ENCODE measurements around the gene CLPTM1. TPM values are rescaled to one million over a fixed set of nuclear protein-coding genes. Genes with fewer than 3 reads are reported as not detected.
A peak's percentile ranks its signal among the peaks of the same experiment; 100 is the strongest.

The CLPTM1 gene
- total RNA-seq, 1 donor from 2014 or later: 93.2 TPM

- no peaks in the 10 kb centered on the region for H3K36me3 Mint-ChIP-seq (ENCODE audit: low read depth)
- DNase-seq (ENCODE audit: low read depth, low spot score): no peak
These were observed 31.2 kb downstream of the CLPTM1 start for GRCh38 chr19:44986389-44986788.

DNA sequence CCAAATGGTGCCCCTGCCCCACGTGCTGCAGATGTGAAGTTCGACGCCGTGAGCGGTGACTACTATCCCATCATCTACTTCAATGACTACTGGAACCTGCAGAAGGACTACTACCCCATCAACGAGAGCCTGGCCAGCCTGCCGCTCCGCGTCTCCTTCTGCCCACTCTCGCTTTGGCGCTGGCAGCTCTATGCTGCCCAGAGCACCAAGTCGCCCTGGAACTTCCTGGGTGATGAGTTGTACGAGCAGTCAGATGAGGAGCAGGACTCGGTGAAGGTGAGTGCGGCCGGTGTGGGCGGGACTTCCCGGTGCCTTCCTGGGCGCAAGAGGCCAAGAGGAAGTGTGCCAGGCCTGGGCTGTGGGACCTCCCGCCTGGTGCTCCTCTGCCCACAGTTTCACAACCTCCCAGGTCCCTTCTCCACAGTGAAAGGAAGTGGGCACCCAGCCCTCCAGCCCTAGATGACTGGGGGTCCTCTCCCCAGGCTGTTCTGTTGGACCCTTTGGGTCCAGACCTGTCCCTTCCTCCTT, 32.0 kb downstream of the CLPTM1 start:
- H3K27ac Mint-ChIP-seq (ENCODE audit: unreplicated experiment): no peak overlapping the region
- H3K9me3 Mint-ChIP-seq: no peaks in the 10 kb centered on the region
- no peak overlapping the region for H3K4me3 Mint-ChIP-seq
- no peaks in the 10 kb centered on the region for H3K36me3 Mint-ChIP-seq (ENCODE audit: low read depth)
- H3K27me3 Mint-ChIP-seq (ENCODE audit: low read depth): no peaks in the 10 kb centered on the region
- H3K4me1 Mint-ChIP-seq: no peaks in the 10 kb centered on the region
- no peak for DNase-seq (ENCODE audit: low read depth, low spot score)
- TF ChIP-seq, protein P1, sequence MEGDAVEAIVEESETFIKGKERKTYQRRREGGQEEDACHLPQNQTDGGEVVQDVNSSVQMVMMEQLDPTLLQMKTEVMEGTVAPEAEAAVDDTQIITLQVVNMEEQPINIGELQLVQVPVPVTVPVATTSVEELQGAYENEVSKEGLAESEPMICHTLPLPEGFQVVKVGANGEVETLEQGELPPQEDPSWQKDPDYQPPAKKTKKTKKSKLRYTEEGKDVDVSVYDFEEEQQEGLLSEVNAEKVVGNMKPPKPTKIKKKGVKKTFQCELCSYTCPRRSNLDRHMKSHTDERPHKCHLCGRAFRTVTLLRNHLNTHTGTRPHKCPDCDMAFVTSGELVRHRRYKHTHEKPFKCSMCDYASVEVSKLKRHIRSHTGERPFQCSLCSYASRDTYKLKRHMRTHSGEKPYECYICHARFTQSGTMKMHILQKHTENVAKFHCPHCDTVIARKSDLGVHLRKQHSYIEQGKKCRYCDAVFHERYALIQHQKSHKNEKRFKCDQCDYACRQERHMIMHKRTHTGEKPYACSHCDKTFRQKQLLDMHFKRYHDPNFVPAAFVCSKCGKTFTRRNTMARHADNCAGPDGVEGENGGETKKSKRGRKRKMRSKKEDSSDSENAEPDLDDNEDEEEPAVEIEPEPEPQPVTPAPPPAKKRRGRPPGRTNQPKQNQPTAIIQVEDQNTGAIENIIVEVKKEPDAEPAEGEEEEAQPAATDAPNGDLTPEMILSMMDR (conservative IDR thresholded peaks at IDR 0.05): no peak

More at GRCh38 chr19:44986389-44986788, 31.2 kb downstream of the CLPTM1 start:
- Mint-ChIP-seq H3K4me3 (no peak overlapping the region), H3K27ac (ENCODE audit: unreplicated experiment) (no peak overlapping the region), H3K9me3 (no peaks in the 10 kb centered on the region), H3K4me1 (no peaks in the 10 kb centered on the region), H3K27me3 (ENCODE audit: low read depth) (no peaks in the 10 kb centered on the region)
- TF ChIP-seq, protein P1 (conservative IDR thresholded peaks at IDR 0.05): no peak

DNA sequence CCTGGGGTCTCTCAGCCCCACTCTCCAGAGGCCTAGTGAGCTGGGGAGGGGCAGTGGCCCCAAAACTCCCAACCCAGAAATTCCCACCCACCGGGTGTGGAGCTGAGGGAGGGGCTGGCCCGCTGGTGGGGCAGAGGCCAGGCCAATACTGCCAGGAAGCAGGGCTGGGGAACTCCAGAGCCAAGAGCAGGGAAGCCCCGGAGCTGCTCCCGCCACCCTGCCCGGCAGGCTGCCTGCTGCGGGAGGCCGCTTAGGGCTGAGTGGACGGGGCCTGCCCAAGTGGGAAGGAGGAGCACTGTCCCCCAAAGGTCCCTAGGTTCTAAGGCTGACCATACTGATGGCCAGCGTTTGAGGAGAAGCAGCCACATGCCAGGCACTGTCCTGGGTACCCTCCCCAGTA, 33.1 kb downstream of the CLPTM1 start:
- Mint-ChIP-seq H3K36me3 (ENCODE audit: low read depth) (no peaks in the 10 kb centered on the region), H3K27ac (ENCODE audit: unreplicated experiment) (no peak overlapping the region), H3K27me3 (ENCODE audit: low read depth) (no peaks in the 10 kb centered on the region), H3K4me1 (no peaks in the 10 kb centered on the region), H3K9me3 (no peaks in the 10 kb centered on the region), H3K4me3 (no peak overlapping the region)
- TF ChIP-seq, protein P1 (conservative IDR thresholded peaks at IDR 0.05): no peak
- DNase-seq (ENCODE audit: low read depth, low spot score): no peak

GRCh38 chr19:44988896-44989556, 33.8 kb downstream of the CLPTM1 start:
- no peaks in the 10 kb centered on the region for H3K36me3 Mint-ChIP-seq (ENCODE audit: low read depth)
- H3K4me1 Mint-ChIP-seq: no peaks in the 10 kb centered on the region
- peak overlapping the region; percentile 83 for H3K27ac Mint-ChIP-seq (ENCODE audit: unreplicated experiment)
- peak; percentile 64 for DNase-seq (ENCODE audit: low read depth, low spot score)
- no peaks in the 10 kb centered on the region for H3K27me3 Mint-ChIP-seq (ENCODE audit: low read depth)
- no peaks in the 10 kb centered on the region for H3K9me3 Mint-ChIP-seq
- H3K4me3 Mint-ChIP-seq: no peak overlapping the region
- TF ChIP-seq, protein P1 (conservative IDR thresholded peaks at IDR 0.05): peak; percentile 67

GRCh38 chr19:44990459-44990858, 35.3 kb downstream of the CLPTM1 start:
- H3K9me3 Mint-ChIP-seq: no peaks in the 10 kb centered on the region
- TF ChIP-seq, protein P1 (conservative IDR thresholded peaks at IDR 0.05): no peak
- DNase-seq (ENCODE audit: low read depth, low spot score): no peak

More at GRCh38 chr19:44990459-44990858, 35.3 kb downstream of the CLPTM1 start:
- H3K4me1 Mint-ChIP-seq: no peaks in the 10 kb centered on the region
- no peak overlapping the region for H3K4me3 Mint-ChIP-seq
- no peak overlapping the region for H3K27ac Mint-ChIP-seq (ENCODE audit: unreplicated experiment)
- H3K27me3 Mint-ChIP-seq (ENCODE audit: low read depth): no peaks in the 10 kb centered on the region
- no peaks in the 10 kb centered on the region for H3K36me3 Mint-ChIP-seq (ENCODE audit: low read depth)
